Measurements from ENCODE around the gene OTULINL.

- no peak for TF ChIP-seq CTCF (IDR thresholded peaks at IDR 0.05)
- no peak for TF ChIP-seq POLR2AphosphoS5 (IDR thresholded peaks at IDR 0.05)
Observed at GRCh38 chr5:14630671-14631070, 49.1 kb downstream of the OTULINL start.

All from breast epithelium (tissue), 3 donors.